Brain pericyte (primary cell): ENCODE data around the gene CHST12.
"Not testable (repeated sequence)": the region's sequence is repeated elsewhere in the genome, so short reads cannot be mapped to it uniquely, and the experiment has no call there.

Source experiments
- DNase-seq: peaks from one replicate; pipeline ENCODE4 v3.0.0-alpha.2; 2012; ENCODE audit warnings: low read depth, low spot score

Gene CHST12

GRCh38 chr7:2403718-2404648 lies 572 bp downstream of the CHST12 start:
- no peak for DNase-seq

DNA sequence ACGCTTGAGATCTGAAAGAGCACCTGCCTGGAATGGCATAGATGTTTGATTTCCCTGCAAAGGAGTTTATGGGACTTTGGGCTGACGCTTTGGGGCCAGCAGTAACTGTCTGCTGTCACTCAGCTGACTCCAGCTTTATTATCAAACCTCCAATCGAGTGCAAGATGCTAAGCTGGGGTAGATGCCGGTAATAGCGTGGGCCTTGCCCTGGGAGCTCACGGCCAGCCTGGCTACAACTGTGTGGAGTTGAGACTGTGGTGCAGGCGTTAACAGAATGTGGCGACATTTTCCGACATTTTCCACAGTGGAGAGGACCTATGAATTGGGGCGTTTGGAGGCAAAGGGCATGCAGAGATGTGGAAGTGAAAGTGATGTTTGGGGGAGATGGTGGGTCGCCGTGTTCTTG lies 1.3 kb downstream of the CHST12 start:
- DNase-seq = no peak

- DNase-seq = no peak
Measured at GRCh38 chr7:2405201-2405600, 1.8 kb downstream of the CHST12 start.

- no peak for DNase-seq
Measured at GRCh38 chr7:2405601-2406345, 2.4 kb downstream of the CHST12 start.

DNA sequence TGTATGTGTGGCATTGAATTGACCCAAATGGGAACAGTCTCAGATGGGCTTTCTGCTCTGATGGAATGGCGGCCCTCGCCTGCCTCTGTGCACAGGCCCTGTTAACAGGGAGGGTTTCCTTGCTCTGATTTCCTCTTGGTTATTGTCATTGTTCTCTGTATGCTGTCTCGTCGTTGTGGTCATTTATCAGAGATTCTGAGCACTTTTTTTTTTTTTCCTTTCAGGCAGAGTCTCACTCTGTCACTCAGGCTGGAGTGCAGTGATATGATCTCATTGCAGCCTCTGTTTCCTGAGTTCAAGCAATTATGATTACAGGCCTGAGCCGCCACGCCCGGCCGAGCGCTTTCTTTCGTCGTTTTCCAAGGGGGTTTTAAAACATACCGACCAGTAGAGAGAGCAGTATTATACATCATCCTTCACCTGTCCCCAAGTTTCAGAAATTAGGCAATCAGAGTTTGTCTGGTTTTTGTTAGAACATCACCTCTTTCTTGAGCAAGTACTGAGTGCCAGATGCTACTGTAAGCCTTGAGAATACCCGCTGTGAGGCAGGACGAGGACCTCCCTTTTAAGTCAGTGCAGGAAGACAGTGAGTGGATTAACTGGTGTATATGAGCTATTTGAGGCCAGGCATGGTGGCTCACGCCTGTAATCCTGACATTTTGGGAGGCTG lies 6.5 kb downstream of the CHST12 start:
- DNase-seq = no peak

GRCh38 chr7:2411049-2411448 lies 7.6 kb downstream of the CHST12 start:
- no peak for DNase-seq

DNA sequence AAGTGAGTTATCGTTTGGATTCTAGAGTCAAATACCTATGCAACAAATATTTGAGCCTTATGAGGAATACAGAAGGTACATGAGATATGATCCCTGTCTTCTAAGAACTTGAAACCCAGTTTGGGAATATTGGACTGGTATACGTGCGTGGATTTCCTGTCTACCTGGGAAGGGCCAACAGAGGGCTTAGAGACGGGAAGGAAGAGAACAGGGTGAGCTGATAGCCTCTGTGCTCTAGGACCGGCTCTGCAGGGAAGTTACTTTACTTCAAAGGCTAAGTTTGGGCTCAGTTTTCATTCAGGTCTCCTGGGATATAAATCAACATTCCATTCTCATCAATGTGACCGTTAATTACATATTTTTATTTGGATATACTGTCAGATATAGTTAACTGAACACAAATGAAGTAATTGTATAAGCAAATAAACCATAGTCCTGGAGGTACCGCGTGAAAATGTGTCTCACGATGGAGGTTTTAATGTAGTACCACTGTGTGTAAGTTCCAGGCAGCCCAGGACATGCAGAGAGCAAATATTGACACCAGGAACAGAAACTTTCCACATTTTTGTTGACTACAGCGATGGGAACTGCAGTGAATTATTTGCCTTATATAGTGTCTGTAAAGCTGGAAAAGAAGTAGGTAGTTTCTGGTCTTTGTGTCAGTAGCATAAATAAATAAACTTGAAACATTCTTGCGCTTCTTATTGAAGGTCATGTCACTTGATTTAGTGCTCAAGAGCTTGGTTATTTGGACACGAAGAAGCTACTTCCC lies 8.6 kb downstream of the CHST12 start:
- DNase-seq = no peak

DNA sequence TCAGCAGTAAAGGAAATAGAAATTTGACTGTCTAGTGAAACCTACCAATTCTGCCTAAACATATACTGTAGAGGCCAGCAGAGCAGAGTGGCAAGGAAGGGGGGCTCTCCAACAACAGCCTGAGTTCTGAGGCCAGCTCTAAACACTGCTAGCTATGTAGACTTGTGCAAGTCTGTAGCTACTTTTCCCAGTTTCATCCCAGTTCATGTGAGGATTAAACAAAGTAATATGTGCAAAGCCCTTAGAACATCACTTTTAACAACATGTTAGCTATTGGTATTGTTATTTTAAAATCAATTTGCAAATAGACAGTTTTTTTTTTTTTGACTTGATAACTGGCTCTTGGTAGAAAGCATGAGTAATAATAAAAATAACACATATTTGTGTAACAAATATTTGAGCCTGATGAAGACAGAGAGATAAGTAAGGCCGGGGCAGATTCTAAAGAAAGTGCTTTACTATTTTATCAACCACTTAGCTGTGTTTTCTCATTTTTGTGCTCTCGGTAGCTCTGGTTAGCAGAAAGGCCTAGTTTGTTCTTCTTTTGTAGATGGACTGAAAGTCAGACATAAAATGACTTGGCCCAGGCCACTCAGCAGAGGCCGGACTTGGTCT lies 9.3 kb downstream of the CHST12 start:
- DNase-seq = no peak

DNA sequence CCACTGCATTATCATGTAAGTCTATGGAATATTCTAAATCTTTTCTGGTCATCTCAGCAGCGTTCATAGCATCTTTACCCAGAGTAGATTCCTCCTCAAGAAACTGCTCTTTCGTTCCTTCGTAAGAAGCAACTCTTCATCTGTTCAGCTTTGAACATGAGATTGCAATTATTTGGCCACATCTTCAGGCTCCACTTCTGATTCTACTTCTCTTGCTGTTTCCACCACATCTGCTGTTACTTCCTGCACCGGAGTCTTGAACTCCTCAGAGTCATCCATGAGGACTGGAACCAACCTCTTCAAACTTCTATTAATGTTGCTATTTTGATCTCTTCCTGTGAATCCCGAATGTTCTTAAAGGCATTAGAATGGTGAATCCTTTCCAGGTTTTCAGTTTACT lies 12.7 kb downstream of the CHST12 start:
- DNase-seq = no peak

DNA sequence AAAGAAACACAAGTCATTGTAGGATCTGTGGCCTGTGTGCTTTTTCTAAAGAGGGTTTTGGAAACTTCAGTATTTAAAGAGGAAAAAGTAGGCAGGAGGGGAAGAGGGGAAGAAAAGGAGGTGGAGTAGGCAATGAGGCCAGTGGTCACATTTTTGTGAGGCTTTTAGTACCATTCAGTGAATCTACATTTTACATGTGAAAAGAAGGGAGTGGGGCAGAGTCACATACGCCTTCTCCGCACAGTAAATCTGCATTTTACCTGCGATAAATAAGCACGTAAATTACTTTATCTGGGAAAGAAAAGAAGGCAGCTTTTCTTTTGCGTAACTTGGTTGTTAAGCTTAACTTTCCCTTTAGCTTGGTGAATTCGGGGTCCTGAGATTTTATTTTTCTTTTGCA lies 13.2 kb downstream of the CHST12 start:
- no peak for DNase-seq

- not testable (repeated sequence) for DNase-seq
Measured at GRCh38 chr7:2417178-2417577, 13.8 kb downstream of the CHST12 start.

DNA sequence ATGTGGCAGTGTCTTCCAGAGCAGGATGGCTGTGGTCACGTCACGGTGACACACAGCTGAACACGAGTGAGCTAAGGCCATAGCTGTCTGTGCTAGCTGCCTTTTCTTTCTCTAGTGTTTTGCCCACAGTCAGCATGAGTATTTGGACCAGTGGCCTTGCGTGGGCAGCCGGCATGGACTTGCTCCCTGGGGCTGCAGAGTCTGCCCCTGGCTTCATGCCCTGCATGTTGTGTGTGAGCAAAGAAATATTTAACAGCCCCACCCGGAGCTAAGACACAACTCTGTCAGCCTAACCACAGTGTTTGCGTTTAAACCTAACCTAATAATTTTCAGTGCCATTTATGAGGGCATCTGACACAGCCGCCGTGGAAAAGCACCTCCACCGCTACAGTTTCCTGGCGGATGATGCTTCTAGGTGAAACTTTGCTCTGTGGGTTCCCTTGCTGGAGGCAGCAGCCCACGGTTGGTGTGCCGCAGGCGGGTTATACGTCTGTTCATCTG lies 14.6 kb downstream of the CHST12 start:
- no peak for DNase-seq

DNA sequence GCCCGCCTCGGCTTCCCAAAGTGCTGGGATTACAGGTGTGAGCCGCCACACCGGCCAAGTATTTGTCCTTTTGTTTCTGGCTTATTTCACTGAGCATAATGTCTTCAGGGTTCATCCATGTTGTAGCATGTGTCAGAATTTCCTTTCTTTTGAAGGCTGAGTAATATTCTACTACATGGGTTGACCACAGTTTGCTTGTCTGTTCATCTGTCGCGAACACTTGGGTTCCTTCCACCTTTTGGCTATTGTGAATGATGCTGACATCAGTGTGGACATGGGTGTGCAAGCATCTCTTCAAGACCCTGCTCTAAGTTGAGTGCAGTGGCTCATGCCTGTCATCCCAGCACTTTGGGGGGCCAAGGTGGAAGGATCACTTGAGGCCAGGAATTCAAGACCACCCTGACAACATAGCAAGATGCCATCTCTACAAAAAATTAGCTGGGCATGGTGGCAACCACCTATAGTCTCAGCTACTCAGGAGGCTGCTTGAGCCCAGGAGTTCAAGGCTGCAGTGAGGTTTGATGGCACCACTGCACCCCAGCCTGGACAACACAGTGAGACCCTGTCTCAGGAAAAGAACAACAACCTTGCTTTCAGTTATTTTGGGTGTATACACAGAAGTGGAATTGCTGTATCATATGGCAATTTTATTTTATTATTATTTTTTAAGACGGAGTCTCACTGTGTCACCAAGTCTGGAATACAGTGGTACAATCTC lies 17.0 kb downstream of the CHST12 start:
- DNase-seq = no peak

- DNase-seq = no peak
Measured at GRCh38 chr7:2421943-2422310, 18.5 kb downstream of the CHST12 start.

- DNase-seq = no peak
Measured at GRCh38 chr7:2425749-2426148, 22.3 kb downstream of the CHST12 start.

GRCh38 chr7:2431260-2431867 lies 28.0 kb downstream of the CHST12 start:
- no peak for DNase-seq

DNA sequence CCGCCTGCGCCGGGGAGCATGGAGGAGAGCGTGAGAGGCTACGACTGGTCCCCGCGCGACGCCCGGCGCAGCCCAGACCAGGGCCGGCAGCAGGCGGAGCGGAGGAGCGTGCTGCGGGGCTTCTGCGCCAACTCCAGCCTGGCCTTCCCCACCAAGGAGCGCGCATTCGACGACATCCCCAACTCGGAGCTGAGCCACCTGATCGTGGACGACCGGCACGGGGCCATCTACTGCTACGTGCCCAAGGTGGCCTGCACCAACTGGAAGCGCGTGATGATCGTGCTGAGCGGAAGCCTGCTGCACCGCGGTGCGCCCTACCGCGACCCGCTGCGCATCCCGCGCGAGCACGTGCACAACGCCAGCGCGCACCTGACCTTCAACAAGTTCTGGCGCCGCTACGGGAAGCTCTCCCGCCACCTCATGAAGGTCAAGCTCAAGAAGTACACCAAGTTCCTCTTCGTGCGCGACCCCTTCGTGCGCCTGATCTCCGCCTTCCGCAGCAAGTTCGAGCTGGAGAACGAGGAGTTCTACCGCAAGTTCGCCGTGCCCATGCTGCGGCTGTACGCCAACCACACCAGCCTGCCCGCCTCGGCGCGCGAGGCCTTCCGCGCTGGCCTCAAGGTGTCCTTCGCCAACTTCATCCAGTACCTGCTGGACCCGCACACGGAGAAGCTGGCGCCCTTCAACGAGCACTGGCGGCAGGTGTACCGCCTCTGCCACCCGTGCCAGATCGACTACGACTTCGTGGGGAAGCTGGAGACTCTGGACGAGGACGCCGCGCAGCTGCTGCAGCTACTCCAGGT lies 29.7 kb downstream of the CHST12 start:
- DNase-seq = no peak

DNA sequence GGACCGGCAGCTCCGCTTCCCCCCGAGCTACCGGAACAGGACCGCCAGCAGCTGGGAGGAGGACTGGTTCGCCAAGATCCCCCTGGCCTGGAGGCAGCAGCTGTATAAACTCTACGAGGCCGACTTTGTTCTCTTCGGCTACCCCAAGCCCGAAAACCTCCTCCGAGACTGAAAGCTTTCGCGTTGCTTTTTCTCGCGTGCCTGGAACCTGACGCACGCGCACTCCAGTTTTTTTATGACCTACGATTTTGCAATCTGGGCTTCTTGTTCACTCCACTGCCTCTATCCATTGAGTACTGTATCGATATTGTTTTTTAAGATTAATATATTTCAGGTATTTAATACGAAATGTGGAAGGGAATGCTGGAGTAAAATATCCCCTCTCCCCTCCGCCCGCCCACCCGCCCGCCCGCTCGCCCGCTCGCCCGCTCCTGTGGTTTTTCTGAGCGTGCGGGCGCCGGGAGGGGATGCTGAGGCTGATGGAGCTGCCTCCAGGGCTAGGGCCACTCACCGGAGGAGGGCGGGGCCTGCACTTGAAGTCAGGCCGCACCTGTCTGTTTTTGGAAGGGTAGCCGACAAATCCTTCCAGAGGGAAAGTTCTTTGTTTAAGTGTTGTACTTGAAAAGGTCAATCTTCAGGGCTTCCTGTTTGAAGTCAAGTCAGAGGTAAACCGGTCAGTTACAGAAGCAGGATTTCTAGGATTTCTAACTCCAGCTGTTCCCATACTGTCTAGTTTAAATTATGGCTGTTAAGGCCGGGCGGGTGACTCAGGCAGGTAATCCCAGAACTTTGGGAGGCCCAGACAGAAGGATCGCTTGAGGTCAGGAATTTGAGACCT lies 30.5 kb downstream of the CHST12 start:
- DNase-seq = no peak
